ENCODE data around the gene BTBD6.

- TF ChIP-seq CTCF (IDR thresholded peaks at IDR 0.05 in 4 of 5, conservative IDR thresholded peaks at IDR 0.05 in 1 of 5): peak in 4 of 5 experiments; percentile 31 to 62 (median 52)
- no peak for TF ChIP-seq POLR2A (IDR thresholded peaks at IDR 0.05)
Measured at GRCh38 chr14:105281371-105282097, 33.2 kb downstream of the BTBD6 start.
